Activated naive CD4-positive, alpha-beta T cell treated with anti-CD3 and anti-CD28 coated beads for 36 hours (primary cell): Measurements from ENCODE around the gene DENND6B. TPM values are rescaled to one million over a fixed set of nuclear protein-coding genes. Genes with fewer than 3 reads are reported as not detected.

Experiments
- CTCF ChIA-PET: fragments of 350-600 bp; sonication (Branson Sonifier 250); formaldehyde crosslinking; loops from one replicate; lab custom pipeline; 2021; ENCODE audit warnings: antibody characterized with exemption; lab: Charles Lee
- DNase-seq: peaks from one replicate; pipeline ENCODE4 v3.0.0-alpha.2; 2020
- H3K27ac Mint-ChIP-seq: one replicate; pipeline ENCODE4 v1.8.0; 2021; ENCODE audit warnings: mild to moderate bottlenecking, mixed read lengths
- H3K27me3 Mint-ChIP-seq: one replicate; pipeline ENCODE4 v1.8.0; 2021; ENCODE audit warnings: low read depth, mixed read lengths
- H3K36me3 Mint-ChIP-seq: one replicate; pipeline ENCODE4 v1.8.0; 2021; ENCODE audit warnings: low read depth, mixed read lengths
- H3K4me1 Mint-ChIP-seq: one replicate; pipeline ENCODE4 v1.8.0; 2021; ENCODE audit warnings: low read depth, mixed read lengths
- H3K4me3 Mint-ChIP-seq: one replicate; pipeline ENCODE4 v1.8.0; 2021; ENCODE audit warnings: mild to moderate bottlenecking, moderate library complexity, mixed read lengths
- H3K9me3 Mint-ChIP-seq: one replicate; pipeline ENCODE4 v1.8.0; 2021; ENCODE audit warnings: mixed read lengths
- intact Hi-C: fragments of 100-400 bp; cut with micrococcal nuclease; formaldehyde crosslinking; loops from one replicate; pipeline ENCODE4 v1.15.1; 2023
- total RNA-seq, 2 experiments: library from RNA; stranded (reverse); gene quantifications; one replicate each; pipeline ENCODE4 v1.2.3, GENCODE V29; 2021

Gene DENND6B
- total RNA-seq, 2 experiments from 2014 or later: 1.8 to 2.1 TPM

GRCh38 chr22:50318698-50319411, 8.0 kb downstream of the DENND6B start:
- no peak for DNase-seq
- Mint-ChIP-seq H3K27ac (no peak overlapping the region), H3K9me3 (no peaks in the 10 kb centered on the region), H3K36me3 (no peaks in the 10 kb centered on the region), H3K4me1 (peaks cover 13% of the 10 kb centered on the region), H3K27me3 (no peaks in the 10 kb centered on the region), H3K4me3 (no peak overlapping the region)
- intact Hi-C loops: no loop called here
- CTCF ChIA-PET: no interaction called here

DNA sequence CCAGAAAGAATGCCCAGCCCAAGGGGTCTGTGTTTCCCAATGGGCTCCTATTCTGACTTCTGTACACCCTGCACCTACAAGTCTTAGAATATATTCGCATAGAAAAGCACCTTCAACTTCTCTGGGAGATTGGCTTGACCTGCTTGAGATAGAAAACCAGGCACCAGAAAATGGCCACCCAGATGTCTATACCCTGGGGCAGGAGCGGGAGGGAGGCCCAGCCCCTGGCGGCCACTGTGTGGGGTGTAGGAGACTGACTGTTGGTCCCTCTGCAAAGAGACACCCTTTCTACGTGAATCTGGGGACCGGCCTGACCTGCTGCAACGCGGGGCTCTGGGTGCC, 8.5 kb downstream of the DENND6B start:
- no peak for DNase-seq
- intact Hi-C loops: no loop called here
- Mint-ChIP-seq H3K27ac (no peak overlapping the region), H3K4me3 (no peak overlapping the region), H3K4me1 (peaks cover 15% of the 10 kb centered on the region), H3K27me3 (no peaks in the 10 kb centered on the region), H3K9me3 (no peaks in the 10 kb centered on the region), H3K36me3 (no peaks in the 10 kb centered on the region)
- CTCF ChIA-PET: no interaction called here

- H3K36me3 Mint-ChIP-seq: no peaks in the 10 kb centered on the region
- H3K4me1 Mint-ChIP-seq: peaks cover 17% of the 10 kb centered on the region
- CTCF ChIA-PET: no interaction called here
- no peaks in the 10 kb centered on the region for H3K9me3 Mint-ChIP-seq
- intact Hi-C loops: no loop called here
- H3K27ac Mint-ChIP-seq: no peak overlapping the region
- no peak overlapping the region for H3K4me3 Mint-ChIP-seq
- no peaks in the 10 kb centered on the region for H3K27me3 Mint-ChIP-seq
- no peak for DNase-seq
Measured at GRCh38 chr22:50317674-50318073, 9.1 kb downstream of the DENND6B start.

- Mint-ChIP-seq H3K36me3 (no peaks in the 10 kb centered on the region), H3K4me1 (peaks cover 17% of the 10 kb centered on the region), H3K4me3 (no peak overlapping the region), H3K27me3 (no peaks in the 10 kb centered on the region), H3K27ac (no peak overlapping the region), H3K9me3 (no peaks in the 10 kb centered on the region)
- no peak for DNase-seq
- intact Hi-C loops: no loop called here
- CTCF ChIA-PET: no interaction called here
Measured at GRCh38 chr22:50317178-50317577, 9.6 kb downstream of the DENND6B start.

- CTCF ChIA-PET: interaction anchor here (1.1 kb wide), 1 partner anchor 25 kb away, joined by 3 read pairs; no protein-coding TSS in a partner anchor
- no peak for DNase-seq
- H3K9me3 Mint-ChIP-seq: no peaks in the 10 kb centered on the region
- no peaks in the 10 kb centered on the region for H3K27me3 Mint-ChIP-seq
- peaks cover 17% of the 10 kb centered on the region for H3K4me1 Mint-ChIP-seq
- no peak overlapping the region for H3K4me3 Mint-ChIP-seq
- no peak overlapping the region for H3K27ac Mint-ChIP-seq
- intact Hi-C loops: no loop called here
- no peaks in the 10 kb centered on the region for H3K36me3 Mint-ChIP-seq
Measured at GRCh38 chr22:50316114-50317065, 10.4 kb downstream of the DENND6B start.

- Mint-ChIP-seq H3K27ac (peak overlapping the region; percentile 64), H3K36me3 (no peaks in the 10 kb centered on the region), H3K4me3 (no peak overlapping the region), H3K9me3 (no peaks in the 10 kb centered on the region), H3K4me1 (peaks cover 17% of the 10 kb centered on the region), H3K27me3 (no peaks in the 10 kb centered on the region)
- CTCF ChIA-PET: interaction anchor here (1.0 to 1.1 kb wide), 2 partner anchors 8 to 26 kb away, joined by 3 to 5 read pairs; no protein-coding TSS in a partner anchor
- no peak for DNase-seq
- intact Hi-C loops: no loop called here
Measured at GRCh38 chr22:50315289-50316113, 11.3 kb downstream of the DENND6B start.

- Mint-ChIP-seq H3K27me3 (no peaks in the 10 kb centered on the region), H3K36me3 (no peaks in the 10 kb centered on the region), H3K9me3 (no peaks in the 10 kb centered on the region), H3K4me3 (peak overlapping the region; percentile 81), H3K4me1 (peaks cover 17% of the 10 kb centered on the region), H3K27ac (peak overlapping the region; percentile 70)
- CTCF ChIA-PET: interaction anchor here (0.8 to 1.0 kb wide), 2 partner anchors 9 to 13 kb away, joined by 3 to 5 read pairs; no protein-coding TSS in a partner anchor
- intact Hi-C loops: loop anchor here (5.0 kb wide), 1 partner anchor 42 kb away; the partner anchor contains the start of gene MAPK11
- DNase-seq: peak; percentile 87
Measured at GRCh38 chr22:50314455-50315288, 12.1 kb downstream of the DENND6B start.

- CTCF ChIA-PET: interaction anchor here (0.6 to 1.0 kb wide), 4 partner anchors 9 to 166 kb away, joined by 3 to 5 read pairs (median 3); no protein-coding TSS in a partner anchor
- DNase-seq: no peak
- intact Hi-C loops: loop anchor here (5.0 kb wide), 1 partner anchor 42 kb away; the partner anchor contains the start of gene MAPK11
- no peaks in the 10 kb centered on the region for H3K27me3 Mint-ChIP-seq
- H3K4me3 Mint-ChIP-seq: peak overlapping the region; percentile 81
- no peaks in the 10 kb centered on the region for H3K9me3 Mint-ChIP-seq
- peaks cover 17% of the 10 kb centered on the region for H3K4me1 Mint-ChIP-seq
- no peaks in the 10 kb centered on the region for H3K36me3 Mint-ChIP-seq
- H3K27ac Mint-ChIP-seq: peak overlapping the region; percentile 70
Measured at GRCh38 chr22:50314081-50314454, 12.7 kb downstream of the DENND6B start.

- H3K4me3 Mint-ChIP-seq: peak overlapping the region; percentile 81
- CTCF ChIA-PET: interaction anchor here (0.6 to 1.0 kb wide), 2 partner anchors 28 to 166 kb away, joined by 3 read pairs; no protein-coding TSS in a partner anchor
- peaks cover 17% of the 10 kb centered on the region for H3K4me1 Mint-ChIP-seq
- H3K27me3 Mint-ChIP-seq: peaks cover 2% of the 10 kb centered on the region
- no peak overlapping the region for H3K27ac Mint-ChIP-seq
- intact Hi-C loops: loop anchor here (5.0 kb wide), 1 partner anchor 41 kb away; the partner anchor contains the start of gene MAPK11
- no peaks in the 10 kb centered on the region for H3K9me3 Mint-ChIP-seq
- DNase-seq: no peak
- H3K36me3 Mint-ChIP-seq: no peaks in the 10 kb centered on the region
Measured at GRCh38 chr22:50313600-50313999, 13.2 kb downstream of the DENND6B start.

DNA sequence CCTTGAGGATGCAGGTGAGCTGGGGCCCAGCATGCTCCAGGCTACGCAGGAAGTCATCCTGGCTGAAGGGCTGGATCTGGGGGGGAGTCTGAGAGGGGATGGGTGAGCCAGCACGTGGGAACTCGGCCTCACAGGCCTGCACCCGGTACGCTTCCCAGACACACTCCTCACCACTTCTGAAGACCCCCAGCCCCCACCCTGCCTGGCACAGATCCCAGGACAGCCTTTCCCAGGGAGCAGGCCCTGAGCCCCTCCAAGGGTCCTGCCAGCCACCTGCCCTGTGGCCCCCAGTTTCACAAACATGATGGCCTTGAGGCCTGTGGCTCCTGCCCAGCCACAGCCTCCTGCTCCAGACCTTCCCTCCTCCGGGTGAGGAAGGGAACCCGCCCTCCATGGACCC, 13.8 kb downstream of the DENND6B start:
- Mint-ChIP-seq H3K4me1 (peaks cover 17% of the 10 kb centered on the region), H3K27me3 (peaks cover 3% of the 10 kb centered on the region), H3K27ac (no peak overlapping the region), H3K4me3 (no peak overlapping the region), H3K9me3 (no peaks in the 10 kb centered on the region), H3K36me3 (no peaks in the 10 kb centered on the region)
- intact Hi-C loops: loop anchor here (5.0 kb wide), 1 partner anchor 41 kb away; the partner anchor contains the start of gene MAPK11
- CTCF ChIA-PET: interaction anchor here (1.0 kb wide), 1 partner anchor 29 kb away, joined by 3 read pairs; no protein-coding TSS in a partner anchor
- DNase-seq: no peak

GRCh38 chr22:50312371-50312770, 14.4 kb downstream of the DENND6B start:
- no peak for DNase-seq
- Mint-ChIP-seq H3K36me3 (no peaks in the 10 kb centered on the region), H3K4me3 (no peak overlapping the region), H3K9me3 (no peaks in the 10 kb centered on the region), H3K4me1 (peaks cover 17% of the 10 kb centered on the region), H3K27ac (no peak overlapping the region), H3K27me3 (peaks cover 3% of the 10 kb centered on the region)
- intact Hi-C loops: loop anchor here (5.0 kb wide), 1 partner anchor 40 kb away; the partner anchor contains the start of gene MAPK11
- CTCF ChIA-PET: no interaction called here
